Measurements from ENCODE around the gene NOP56.
A peak's percentile ranks its signal among the peaks of the same experiment; 100 is the strongest.
"Not testable (repeated sequence)": the region's sequence is repeated elsewhere in the genome, so short reads cannot be mapped to it uniquely, and the experiment has no call there.

Gene NOP56

DNA sequence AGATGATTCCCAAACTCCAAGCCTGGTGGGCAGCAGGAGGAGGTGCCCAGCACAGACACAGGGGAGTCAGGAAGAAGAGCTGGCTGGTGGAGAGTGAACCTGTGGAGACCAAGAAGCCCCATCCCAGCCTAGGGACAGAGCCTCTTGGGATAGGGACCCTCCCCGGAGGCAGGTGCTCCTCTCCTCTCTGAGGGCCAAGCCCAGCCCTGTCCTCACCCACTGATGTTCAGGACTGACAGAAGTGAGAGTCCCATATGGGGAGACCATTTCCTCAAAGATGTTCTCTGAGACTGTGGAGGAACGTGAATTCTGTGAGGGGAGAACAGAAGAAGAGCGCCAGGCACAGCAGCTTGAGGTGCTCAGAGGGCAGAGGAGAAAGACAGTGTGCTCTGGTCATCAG lies 37.8 kb downstream of the NOP56 start:
- DNase-seq = no peak

DNA sequence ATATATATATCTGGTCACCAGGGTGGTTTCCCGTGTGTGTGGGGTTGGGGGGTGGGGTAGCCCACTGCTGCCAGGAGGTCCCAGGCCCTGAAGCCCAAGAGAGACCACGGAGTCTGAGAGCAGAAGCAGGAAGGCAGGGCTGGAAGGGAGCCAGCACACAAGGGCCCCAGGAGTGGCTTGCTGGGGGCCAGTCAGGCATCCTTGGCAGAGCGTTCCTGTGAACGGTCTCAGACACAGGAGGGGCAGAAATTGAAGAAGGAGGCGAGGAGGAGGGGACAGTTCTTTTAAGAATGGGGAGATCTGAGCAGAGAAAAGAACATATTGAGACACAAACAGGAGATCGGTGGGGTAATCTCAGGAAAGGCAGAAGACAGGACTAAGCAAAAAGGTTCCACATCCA lies 38.3 kb downstream of the NOP56 start:
- DNase-seq = no peak

GRCh38 chr20:2691127-2691526 lies 38.7 kb downstream of the NOP56 start:
- DNase-seq = no peak

DNA sequence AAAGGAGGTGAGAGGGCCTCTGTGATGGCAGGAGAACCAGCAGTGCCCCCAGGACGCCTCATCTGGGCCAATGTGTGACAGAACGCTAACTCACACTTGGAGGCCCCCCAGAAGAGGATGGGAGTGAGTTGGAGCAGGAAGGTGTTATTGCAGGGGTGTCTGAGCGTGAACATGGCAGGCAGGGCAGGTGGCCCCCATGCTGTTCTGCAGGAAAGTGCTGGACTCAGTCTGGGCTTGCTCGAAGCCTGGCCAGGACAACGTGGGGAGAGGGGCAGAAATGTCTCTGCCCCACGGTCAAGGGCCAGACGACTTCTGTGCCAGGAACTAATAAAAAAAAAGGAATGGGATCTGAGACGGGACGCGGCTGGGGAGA lies 39.2 kb downstream of the NOP56 start:
- DNase-seq = no peak

DNA sequence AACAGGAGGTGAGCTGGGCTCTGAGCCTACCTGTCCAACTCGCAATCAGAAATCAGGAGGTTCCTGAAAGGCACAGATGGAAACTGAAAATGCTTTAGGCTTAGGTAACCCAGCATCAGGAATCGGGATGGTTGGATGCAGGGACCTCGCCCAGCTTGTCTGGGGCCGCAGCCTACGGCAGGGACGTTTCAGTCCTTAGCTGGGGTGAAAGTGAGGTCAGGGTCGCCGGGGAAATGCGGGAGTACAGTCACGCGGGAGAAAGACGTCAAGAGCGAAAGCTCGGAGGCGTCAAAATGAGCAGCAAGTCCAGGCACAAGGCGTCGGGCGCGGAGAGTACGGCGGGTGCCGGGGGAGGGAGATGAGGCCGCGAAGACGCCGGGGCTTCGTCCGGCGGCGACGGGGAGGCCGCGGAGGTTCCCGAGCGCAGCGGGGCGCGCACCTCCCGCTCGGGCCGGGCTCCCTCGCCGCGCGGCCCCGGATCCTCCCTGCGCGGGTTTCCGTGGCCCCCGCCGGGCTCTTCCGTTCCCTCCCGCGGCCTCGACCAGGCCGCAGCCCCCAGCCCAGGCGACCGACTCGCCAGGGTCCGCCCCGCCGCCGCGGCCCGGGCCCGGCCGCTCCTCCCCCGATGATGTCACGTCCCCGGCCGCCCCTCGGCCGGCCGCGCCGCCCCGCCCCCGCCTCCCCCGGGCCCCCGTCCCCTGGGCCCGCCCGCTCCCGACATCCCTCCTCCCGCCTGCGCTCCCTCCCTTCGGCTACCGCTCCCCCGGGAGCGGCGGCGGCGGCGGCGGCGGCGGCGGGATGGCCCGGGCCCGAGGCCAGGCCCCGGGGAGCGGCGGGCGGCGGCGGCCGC lies 39.8 kb downstream of the NOP56 start, which contains the start of gene EBF4:
EBF4 (plus strand) TSS at position 745 of the 850 bp plus-strand sequence. CDS start 866 bp downstream, outside the sequence.
- peak; percentile 56 for DNase-seq

DNA sequence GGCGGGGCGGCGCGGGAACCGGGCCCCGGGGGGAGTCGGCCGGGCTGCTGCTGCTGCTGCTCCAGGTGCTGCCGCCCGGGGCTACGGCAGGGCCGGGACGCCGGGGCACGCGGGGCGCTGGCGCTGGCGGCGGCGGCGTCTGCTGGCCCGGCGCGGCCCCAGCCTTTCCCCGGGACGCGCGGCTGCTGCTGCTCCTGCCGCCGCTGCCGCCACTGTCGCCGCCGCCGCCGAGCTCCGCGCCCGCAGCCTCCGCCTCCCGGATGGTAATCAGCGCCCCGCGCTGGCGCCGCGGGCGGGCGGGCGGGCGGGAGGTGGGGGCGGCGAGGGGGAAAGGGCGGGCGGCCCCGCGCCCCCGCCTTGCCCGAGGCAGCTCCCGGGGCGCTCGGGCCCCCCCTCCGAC lies 40.5 kb downstream of the NOP56 start:
- no peak for DNase-seq

GRCh38 chr20:2693286-2694007 lies 41.0 kb downstream of the NOP56 start:
- DNase-seq = peak; percentile 60

DNA sequence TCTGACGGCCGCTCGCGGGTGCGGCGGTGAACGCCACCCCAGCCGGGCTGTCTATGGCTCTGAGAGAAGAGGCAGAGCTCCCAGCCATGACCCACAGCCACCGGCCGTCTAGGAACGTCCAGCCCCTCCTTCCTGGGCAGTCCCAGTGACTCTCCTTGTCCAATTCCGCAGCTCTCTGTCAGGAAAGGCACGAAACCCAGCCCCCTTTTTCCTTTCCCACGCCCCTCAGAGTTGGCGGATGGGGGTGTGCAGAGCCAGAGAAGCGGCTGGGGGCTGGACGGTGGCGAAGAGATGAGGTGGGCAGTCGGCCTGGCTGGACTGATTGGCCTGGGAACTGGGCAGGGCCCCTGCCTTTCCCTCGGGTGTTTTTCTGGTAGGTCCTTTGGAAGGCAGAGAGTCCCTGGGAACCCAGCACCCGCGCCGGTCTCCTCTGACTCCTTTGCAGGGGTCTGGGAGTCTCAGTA lies 41.6 kb downstream of the NOP56 start:
- DNase-seq = no peak

DNA sequence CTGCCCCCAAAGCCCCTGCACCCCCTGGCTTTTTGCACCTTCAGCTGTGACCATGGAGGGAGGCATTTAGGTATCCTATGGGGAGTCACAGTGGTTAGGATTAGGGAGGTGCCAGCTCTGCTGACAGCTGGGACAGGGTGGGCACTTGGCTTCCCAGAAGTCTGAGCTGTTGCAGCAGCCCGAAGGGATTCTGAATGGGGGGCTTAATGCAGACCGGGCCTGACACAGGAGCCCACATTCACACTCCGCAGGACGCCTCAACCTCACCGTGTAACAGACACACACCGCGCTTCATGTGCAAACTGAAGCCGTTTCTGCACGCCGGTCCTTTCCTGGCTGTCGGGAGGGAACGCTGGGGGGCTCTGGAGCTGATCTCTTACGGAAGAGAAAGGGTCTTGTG lies 42.1 kb downstream of the NOP56 start:
- no peak for DNase-seq

- no peak for DNase-seq
These were observed 43.0 kb downstream of the NOP56 start for GRCh38 chr20:2695206-2695983.

DNA sequence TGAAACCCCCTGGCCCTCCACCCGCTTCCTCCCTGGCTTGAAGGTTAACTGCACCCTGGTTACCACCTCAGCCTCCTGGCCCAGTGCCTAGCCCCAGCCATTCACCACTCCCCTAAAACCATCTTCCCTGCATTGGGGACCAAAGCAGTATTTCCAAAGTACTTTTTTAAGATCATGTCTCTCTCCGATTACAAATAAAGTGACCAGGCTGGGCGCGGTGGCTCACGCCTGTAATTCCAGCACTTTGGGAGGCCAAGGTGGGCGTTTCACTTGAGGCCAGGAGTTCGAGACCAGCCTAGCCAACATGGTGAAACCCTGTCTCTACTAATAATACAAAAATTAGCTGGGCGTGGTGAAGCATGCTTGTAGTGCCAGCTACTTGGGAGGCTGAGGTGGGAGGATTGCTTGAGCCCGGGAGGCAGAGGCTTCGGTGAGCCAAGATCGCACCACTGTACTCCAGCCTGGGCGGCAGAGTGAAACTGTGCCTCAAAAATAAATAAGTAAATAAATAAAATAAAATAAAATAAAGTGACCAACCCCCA lies 43.6 kb downstream of the NOP56 start:
- DNase-seq = not testable (repeated sequence)

GRCh38 chr20:2696646-2697045 lies 44.2 kb downstream of the NOP56 start:
- no peak for DNase-seq

DNA sequence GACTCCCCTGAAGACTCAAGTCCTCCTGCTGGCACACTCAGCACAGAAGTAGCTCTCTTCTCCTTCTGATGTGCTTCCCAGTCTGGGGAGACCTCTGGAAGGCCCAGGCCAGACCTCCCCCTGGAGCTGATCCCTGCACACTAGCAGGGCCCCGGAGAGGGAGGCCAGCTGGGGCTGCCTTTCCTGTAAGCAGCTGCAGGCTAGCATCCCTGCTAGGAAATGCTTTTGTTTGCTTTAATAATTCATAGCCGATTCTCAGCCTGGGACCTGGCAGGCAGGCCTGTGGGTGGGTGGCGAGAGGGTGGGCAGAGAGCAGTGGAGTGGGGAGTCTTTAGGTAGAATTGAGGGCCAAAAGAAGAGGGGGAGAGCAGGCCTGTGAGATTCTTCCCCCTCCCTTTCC lies 45.3 kb downstream of the NOP56 start:
- no peak for DNase-seq

DNA sequence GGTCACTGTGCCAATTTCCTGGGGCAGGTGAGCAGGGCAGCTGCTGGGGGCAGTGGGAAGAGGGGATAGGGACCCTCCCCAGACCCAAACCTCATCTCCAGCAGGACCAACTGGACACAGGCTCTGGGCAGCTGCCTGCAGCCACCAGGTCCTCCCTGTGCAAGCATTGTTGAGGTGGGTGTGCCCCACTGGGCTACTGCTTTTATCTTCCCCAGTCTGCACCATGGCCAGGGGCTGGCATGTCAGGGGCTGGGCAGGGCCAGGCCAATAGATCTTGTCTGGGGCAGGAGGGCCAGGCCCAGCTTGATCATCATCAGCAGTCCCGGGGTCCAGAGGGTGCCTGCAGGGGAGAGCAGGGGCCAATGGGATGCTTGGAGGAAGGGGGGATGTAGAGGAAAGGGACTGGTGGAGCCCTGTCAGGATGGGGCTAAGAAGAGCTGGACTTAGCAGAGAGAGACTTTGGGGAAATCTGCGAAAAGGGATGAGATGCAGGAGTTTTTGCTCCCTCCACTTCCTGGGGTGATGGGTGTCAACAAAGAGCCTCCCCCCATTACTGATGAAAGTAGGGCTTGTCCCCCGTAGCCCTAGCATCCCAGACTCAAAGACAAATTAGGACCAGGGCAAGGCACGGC lies 45.9 kb downstream of the NOP56 start:
- DNase-seq = no peak

DNA sequence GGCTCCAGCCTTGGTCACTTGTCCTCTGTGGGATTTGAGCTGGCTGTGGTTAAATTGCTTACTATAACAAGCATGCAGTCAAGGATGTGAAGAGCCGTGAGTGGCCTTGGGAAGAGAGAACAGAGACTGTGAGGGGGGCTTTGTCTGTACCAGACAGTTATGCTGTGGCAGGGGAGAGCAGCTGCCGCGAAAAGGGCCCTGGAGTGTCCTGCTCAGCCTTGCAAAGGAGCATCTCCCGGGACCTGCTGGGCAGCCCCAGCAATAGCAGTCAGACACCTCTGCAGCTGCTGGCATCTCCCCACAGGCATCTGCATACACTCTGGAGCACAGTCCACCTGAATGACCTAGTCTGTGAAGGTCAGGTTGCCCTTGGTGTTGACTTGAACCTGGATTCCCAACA lies 46.5 kb downstream of the NOP56 start:
- DNase-seq = no peak

GRCh38 chr20:2699775-2700413 lies 47.5 kb downstream of the NOP56 start:
- DNase-seq = no peak

DNA sequence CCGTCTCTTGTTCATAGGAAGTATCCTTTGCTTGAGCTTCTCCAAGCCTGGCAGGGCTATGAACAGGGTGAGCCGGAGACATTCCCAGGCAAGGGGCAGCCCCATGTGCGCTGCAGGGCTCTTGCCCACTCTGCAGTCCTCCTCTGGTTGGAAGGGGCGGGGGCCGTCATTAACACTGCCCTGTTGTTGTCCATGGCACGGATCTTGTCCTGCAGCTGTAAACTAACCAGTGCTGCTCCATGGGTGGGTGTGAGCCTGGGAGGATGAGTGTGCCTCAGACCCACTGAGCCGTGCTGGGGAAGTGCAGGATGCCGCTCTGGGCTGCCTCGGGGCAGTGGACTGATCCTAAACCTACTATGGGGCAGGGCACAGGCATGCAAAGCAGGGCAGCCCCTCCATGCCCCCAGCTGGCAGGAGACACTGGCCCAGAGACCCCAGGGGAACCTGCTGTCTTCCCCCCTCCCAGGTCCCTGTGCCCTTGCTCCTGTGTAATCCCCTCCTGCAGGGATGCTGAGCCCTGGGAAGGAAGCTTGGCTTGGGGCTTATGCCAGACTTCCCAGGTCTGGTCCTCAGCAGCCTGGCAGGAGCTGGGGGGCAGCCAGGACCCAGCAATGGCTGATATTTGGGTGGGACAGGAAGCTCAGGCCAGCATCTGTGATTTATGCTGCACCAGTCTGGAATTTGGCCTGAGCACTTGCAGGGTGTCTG lies 48.6 kb downstream of the NOP56 start:
- no peak for DNase-seq

DNA sequence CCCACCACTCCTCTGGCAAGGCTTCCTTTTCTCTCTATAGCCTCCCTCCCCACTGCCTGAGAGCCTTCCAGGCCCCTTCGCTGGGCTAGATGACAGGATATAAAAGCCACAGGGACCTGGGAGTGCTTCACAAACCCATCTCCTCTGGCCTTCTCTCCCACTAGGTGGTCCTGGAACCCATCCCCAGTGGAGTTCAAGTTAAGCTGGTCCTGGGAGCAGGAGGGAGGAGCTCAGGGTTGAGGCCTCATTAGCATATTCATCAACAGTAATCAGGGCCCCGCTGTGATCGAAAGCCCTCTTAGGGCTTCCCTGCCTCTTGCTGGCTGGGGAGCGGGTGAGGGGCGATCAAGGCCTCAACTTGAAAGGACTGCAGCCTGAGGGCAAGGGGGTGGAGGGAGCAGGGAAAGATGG lies 49.2 kb downstream of the NOP56 start:
- DNase-seq = no peak

DNA sequence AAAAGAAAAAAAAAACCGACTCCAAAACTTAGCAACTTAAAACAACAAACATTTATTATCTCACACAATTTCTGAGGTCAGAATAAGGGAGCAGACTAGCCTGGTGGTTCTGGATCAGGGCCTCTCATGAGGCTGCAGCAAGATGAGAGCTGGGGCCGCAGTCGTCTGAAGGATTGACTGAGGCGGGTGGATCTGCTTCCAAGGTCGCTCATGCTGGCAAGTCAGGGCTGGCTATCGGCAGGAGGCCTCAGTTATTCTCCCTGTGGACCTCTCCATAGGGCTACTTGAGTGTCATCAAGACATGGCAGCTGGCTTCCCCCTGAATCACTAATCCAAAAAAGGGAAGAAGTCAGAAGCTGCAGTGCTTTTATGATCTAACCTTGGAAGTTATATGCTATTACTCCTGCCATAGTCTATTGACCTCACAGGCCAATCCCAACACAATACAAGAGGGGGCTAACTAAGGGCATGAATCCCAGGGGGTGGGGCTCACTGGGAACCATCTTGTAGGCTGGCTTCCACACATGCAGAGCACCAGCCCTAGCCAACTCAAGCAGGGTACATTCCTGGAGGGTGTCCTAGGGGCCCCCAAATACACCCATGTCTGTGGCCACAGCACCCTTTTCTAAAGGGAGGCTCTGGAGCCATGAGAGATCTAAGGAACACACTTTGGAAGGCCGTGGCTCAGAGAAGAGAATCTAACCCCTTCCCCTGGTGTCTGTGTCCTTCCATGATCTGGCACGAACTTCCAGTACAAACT lies 51.5 kb downstream of the NOP56 start:
- no peak for DNase-seq

DNA sequence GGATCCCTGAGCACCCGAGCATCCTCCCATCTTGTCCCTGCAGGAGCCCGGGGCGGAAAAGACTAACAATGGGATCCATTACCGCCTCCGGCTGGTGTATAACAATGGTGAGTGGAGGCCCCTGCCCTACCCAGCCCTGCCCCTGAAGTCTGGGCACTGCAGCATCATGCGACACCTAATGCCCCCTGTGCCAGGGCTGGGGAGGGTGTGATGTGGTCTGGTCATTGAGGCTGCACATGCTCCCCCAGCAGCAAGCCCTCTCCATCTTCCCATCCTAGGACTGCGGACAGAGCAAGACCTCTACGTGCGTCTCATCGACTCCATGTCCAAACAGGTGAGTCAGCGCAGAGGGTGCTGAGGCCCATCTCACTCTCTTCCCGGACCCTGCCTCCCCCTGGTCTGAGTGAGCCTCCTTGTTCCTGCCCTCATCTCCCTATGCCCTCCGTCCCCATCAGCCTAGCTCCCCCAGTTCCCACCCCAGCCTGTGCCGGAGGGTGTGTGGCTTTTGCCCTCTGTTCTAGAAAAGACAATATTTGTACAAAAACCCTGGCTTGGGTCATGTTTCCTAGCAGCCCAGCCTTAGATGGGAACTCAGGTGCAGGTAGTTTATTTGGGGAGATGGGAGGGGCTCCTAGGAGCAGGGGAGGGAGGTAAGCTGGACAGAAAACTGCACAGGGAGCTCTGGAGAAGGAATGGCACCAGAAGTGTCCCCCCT lies 53.7 kb downstream of the NOP56 start:
- DNase-seq = no peak
